A549 (cell line): Measurements from ENCODE around the gene MYOG.

Experiments
- CEBPB ChIP-seq, 2 experiments: fragments of >200 bp in 1 of 2; sonication (Bioruptor Twin) in 1 of 2; formaldehyde crosslinking in 1 of 2; IDR thresholded peaks; 2 replicates each; pipeline ENCODE4 v1.6.1; 2012 to 2016
- CTCF ChIP-seq: fragments of >200 bp; sonication (Bioruptor Twin); formaldehyde crosslinking; IDR thresholded peaks from 3 replicates; pipeline ENCODE4 v1.5.1; 2016
- EHMT2 ChIP-seq: fragments of 200-600 bp; sonication (generic); IDR thresholded peaks from 2 replicates; pipeline ENCODE4 v1.6.1; 2016; ENCODE audit warnings: antibody characterized with exemption, low read depth, mild to moderate bottlenecking, moderate library complexity
- ESRRA ChIP-seq: fragments of 150-350 bp; IDR thresholded peaks from 2 replicates; pipeline ENCODE4 v1.6.1; 2014; ENCODE audit warnings: mild to moderate bottlenecking, low read length, borderline replicate concordance
- JUN ChIP-seq, 2 experiments: fragments of >200 bp; sonication (Bioruptor Twin); formaldehyde crosslinking; IDR thresholded peaks; 2 replicates in 1 of 2; 3 replicates in 1 of 2; pipeline ENCODE4 v1.6.1; 2016 to 2017
- JUNB ChIP-seq: fragments of >200 bp; sonication (Bioruptor Twin); formaldehyde crosslinking; IDR thresholded peaks from 2 replicates; pipeline ENCODE4 v1.6.1; 2016
- MAX ChIP-seq: IDR thresholded peaks from 2 replicates; pipeline ENCODE4 v1.6.1; 2012
- RAD21 ChIP-seq, 2 experiments: fragments of >200 bp in 1 of 2; sonication (Bioruptor Twin) in 1 of 2; formaldehyde crosslinking in 1 of 2; IDR thresholded peaks in 1 of 2; conservative IDR thresholded peaks in 1 of 2; 2 replicates in 1 of 2; 3 replicates in 1 of 2; pipeline ENCODE4 v1.6.1; 2012 to 2018; ENCODE audit warnings: inconsistent platforms in 1 of 2
- REST ChIP-seq: fragments of 200-600 bp; sonication (generic); IDR thresholded peaks from 2 replicates; pipeline ENCODE4 v1.6.1; 2016; ENCODE audit warnings: antibody characterized with exemption, mild to moderate bottlenecking, moderate library complexity

GRCh38 chr1:203059485-203059884, 26.3 kb downstream of the MYOG start:
- no peak for TF ChIP-seq MAX
- TF ChIP-seq CTCF: no peak
- no peak for TF ChIP-seq RAD21 (conservative IDR thresholded peaks at IDR 0.05 in 1 of 2, IDR thresholded peaks at IDR 0.05 in 1 of 2)
- TF ChIP-seq EHMT2: no peak
- TF ChIP-seq JUN (IDR thresholded peaks at IDR 0.05): no peak
- no peak for TF ChIP-seq ESRRA
- TF ChIP-seq CEBPB (IDR thresholded peaks at IDR 0.05): no peak
- TF ChIP-seq JUNB: no peak
- TF ChIP-seq REST: no peak
